Activated T-cell treated with anti-CD3 and anti-CD28 coated beads, Interleukin-2, amount 50 U/mL, for 72 hours (primary cell): ENCODE measurements around the gene INPP4A. TPM values are rescaled to one million over a fixed set of nuclear protein-coding genes. Genes with fewer than 3 reads are reported as not detected.
A peak's percentile ranks its signal among the peaks of the same experiment; 100 is the strongest.

Experiments used
- ATAC-seq, 2 donors: fragments of 150-1000 bp; cut with Tn5 transposase; replicated peaks in 1 of 2; 2 replicates each; pipeline ENCODE4 v1.10.0; 2021; ENCODE audit warnings: moderate library complexity in 2 of 2, mild to moderate bottlenecking in 1 of 2
- DNase-seq, 2 donors: peaks; one replicate each; pipeline ENCODE4 v3.0.0; 2021 to 2022; ENCODE audit warnings: mixed read lengths in 1 of 2
- H3K27ac Mint-ChIP-seq: one replicate; pipeline ENCODE4 v1.8.0; 2022; ENCODE audit warnings: mild to moderate bottlenecking, moderate library complexity, mixed read lengths
- H3K27me3 Mint-ChIP-seq: one replicate; pipeline ENCODE4 v1.8.0; 2022; ENCODE audit warnings: low read depth, mixed read lengths
- H3K36me3 Mint-ChIP-seq, 2 donors: one replicate each; pipeline ENCODE4 v1.8.0; 2022; ENCODE audit warnings: mixed read lengths in 2 of 2, mild to moderate bottlenecking in 1 of 2; ENCODE audit not compliant: insufficient read depth in 2 of 2
- H3K4me1 Mint-ChIP-seq: one replicate; pipeline ENCODE4 v1.8.0; 2022; ENCODE audit warnings: low read depth, mixed read lengths
- H3K4me3 Mint-ChIP-seq, 2 donors: one replicate each; pipeline ENCODE4 v1.8.0; 2022; ENCODE audit warnings: mild to moderate bottlenecking in 2 of 2, mixed read lengths in 2 of 2, moderate library complexity in 2 of 2
- H3K9me3 Mint-ChIP-seq, 2 donors: one replicate each; pipeline ENCODE4 v1.8.0; 2022; ENCODE audit warnings: mixed read lengths in 2 of 2
- total RNA-seq, 2 donors: library from RNA; stranded (reverse); gene quantifications; one replicate each; pipeline ENCODE4 v1.2.3, GENCODE V29; 2022

Gene INPP4A
- total RNA-seq, 2 donors from 2014 or later: 51.6 to 55.1 TPM

DNA sequence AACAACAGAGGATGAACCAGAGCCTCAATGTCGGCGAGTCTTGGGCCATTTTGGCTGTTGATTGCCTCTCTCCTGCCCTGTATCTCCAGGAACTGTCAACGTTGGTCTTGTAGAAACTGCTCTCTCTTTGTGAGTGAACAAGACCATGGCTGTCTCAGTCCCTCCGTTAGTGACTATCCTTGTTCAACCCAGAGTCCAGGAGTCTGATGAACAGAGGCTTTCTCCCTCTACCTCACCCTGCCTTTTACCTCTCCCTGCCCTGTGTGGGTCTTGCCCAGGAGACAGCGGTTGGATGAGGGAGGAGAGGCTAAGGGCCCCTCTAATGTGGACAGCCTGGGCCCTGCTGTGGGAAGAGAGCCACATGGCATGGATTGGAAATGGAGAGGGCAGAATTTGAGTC is 32.8 kb downstream of the INPP4A start:
- H3K27me3 Mint-ChIP-seq: no peaks in the 10 kb centered on the region
- peak overlapping the region; percentile 36 to 54 for H3K4me3 Mint-ChIP-seq
- H3K4me1 Mint-ChIP-seq: peaks cover 100% of the 10 kb centered on the region
- DNase-seq (no peak), ATAC-seq (no peak)
- peak overlapping the region; percentile 30 for H3K27ac Mint-ChIP-seq
- H3K36me3 Mint-ChIP-seq: peaks cover 0 to 2% of the 10 kb centered on the region in 2 donors
- H3K9me3 Mint-ChIP-seq: no peaks in the 10 kb centered on the region

DNA sequence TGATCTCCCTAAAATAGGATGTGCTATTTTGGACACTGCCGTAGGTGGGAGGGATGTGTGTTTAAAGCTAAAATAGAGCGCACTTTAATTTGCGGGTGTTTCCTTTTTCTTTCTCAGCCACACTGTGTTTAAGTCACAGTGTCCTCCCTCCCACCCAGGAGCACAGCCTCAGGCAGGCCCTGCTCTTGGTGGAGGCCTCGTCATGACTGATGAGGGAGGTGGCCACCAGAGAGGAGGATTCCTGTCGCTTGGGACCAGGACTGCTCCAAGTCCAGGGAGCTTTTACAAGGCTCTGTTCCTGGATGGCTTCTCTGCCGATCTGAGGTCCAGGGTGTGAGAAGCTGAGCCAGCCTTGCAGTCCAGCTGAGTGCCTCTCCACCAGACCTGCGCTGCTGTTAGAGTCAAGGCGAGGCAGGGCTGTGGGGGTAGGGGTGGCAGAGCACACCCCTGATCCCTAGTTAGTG is 33.5 kb downstream of the INPP4A start:
- ATAC-seq: no peak
- peak overlapping the region; percentile 60 to 78 for H3K4me3 Mint-ChIP-seq
- peaks cover 99% of the 10 kb centered on the region for H3K4me1 Mint-ChIP-seq
- H3K27me3 Mint-ChIP-seq: no peaks in the 10 kb centered on the region
- peak overlapping the region; percentile 30 for H3K27ac Mint-ChIP-seq
- H3K36me3 Mint-ChIP-seq: peaks cover 0 to 2% of the 10 kb centered on the region in 2 donors
- DNase-seq: no peak
- H3K9me3 Mint-ChIP-seq: no peaks in the 10 kb centered on the region

DNA sequence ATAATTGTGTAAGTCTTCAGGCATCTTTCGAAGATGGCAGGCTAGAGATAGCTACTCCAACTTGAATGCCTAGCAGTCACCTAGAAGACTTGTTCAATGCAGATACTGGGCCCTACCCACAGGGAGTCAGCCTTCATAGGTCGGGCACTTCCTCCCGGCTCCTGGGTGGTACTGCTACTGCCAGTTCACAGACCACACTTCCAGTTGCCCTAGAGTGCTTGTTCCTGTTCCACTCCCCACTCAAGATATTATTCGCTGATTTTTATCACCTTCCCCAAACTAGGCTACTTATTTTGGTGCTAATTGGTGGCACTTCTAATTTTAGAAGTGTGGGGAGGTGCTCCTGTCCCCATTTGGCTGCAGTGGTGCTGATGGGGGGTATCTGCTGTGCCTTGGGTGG is 34.2 kb downstream of the INPP4A start:
- ATAC-seq: no peak
- Mint-ChIP-seq H3K27ac (peak overlapping the region; percentile 74), H3K4me3 (peak overlapping the region; percentile 60 to 78), H3K9me3 (no peaks in the 10 kb centered on the region), H3K27me3 (no peaks in the 10 kb centered on the region), H3K36me3 (peaks cover 0 to 2% of the 10 kb centered on the region in 2 donors), H3K4me1 (peaks cover 99% of the 10 kb centered on the region)
- no peak for DNase-seq

DNA sequence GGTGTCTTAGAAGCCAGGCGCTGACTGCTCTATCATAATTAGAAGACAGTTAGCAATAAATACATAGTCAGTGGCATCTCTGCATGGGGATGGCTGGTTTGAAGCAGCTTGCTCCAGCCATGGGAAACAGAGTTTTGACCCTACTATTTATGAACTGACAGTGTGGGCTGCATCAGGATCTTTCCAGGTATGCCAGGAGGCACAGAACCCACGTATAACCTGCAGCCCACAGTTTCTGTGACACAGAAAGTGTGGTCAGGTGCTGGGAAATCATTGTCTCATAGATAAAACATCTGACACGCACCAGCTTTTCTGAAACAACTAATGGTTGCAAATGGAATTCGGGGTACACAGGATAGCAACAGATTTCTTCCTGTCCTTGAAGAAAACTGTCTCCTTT is 34.7 kb downstream of the INPP4A start:
- Mint-ChIP-seq H3K4me1 (peaks cover 99% of the 10 kb centered on the region), H3K36me3 (peaks cover 0 to 2% of the 10 kb centered on the region in 2 donors), H3K27me3 (no peaks in the 10 kb centered on the region), H3K4me3 (peak overlapping the region; percentile 60 to 78), H3K9me3 (no peaks in the 10 kb centered on the region), H3K27ac (peak overlapping the region; percentile 74)
- ATAC-seq (peak; percentile 2 to 10), DNase-seq (no peak)

DNA sequence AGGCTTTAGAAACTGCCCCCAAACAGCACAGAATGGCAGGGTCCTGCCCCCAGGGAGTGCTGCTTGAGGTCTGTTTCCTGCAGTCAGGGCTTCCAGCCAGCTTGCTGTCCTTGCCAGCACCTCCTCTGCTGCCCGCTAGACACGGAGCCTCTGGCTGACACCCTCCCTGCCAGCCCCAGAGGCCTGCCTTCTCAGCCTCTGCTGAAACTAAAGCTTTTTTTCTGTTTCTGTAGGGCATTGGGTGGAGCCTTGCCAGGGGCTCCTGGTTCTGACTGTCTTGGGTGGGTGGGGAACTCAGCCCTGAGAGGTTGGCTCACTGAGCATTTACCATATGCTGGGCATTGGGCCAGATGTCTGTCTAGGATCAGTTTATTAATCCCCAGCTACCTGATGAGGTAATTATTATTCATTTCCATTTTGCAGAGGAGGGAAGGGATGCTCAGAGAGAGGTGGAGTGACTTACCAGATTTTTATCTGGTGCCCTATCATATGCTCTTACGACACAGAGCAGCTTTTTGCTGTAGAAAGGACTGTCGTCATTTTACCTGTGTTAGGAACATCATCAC is 35.4 kb downstream of the INPP4A start:
- H3K36me3 Mint-ChIP-seq: peaks cover 0 to 2% of the 10 kb centered on the region in 2 donors
- H3K9me3 Mint-ChIP-seq: no peaks in the 10 kb centered on the region
- no peaks in the 10 kb centered on the region for H3K27me3 Mint-ChIP-seq
- peak; percentile 57 to 63 for DNase-seq
- H3K27ac Mint-ChIP-seq: peak overlapping the region; percentile 81
- H3K4me3 Mint-ChIP-seq: peak overlapping the region; percentile 60 to 78
- peak; percentile 62 to 72 for ATAC-seq
- H3K4me1 Mint-ChIP-seq: peaks cover 99% of the 10 kb centered on the region

DNA sequence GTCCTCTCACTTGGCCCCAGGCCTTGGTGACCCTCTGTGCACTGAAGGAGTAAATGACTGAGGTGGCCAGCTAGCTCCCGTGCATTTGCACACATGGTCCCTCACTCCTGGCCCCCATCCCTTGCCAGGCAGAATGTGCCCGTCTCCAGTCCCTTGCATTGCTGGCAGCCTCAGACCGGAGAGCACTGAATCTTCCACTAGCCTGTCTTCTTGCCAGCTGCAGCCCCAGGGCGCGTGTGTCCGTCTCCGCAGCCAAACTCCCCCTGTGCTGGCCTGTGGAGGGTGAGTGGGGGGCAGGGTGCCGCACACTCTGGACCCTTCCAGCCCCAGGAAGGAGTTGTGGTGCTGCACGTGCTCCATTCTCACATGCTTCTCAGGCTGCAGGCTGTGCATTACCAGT is 35.9 kb downstream of the INPP4A start:
- H3K27me3 Mint-ChIP-seq: no peaks in the 10 kb centered on the region
- ATAC-seq (no peak), DNase-seq (no peak)
- H3K4me3 Mint-ChIP-seq: peak overlapping the region; percentile 60 to 78
- no peaks in the 10 kb centered on the region for H3K9me3 Mint-ChIP-seq
- H3K36me3 Mint-ChIP-seq: peaks cover 0 to 2% of the 10 kb centered on the region in 2 donors
- peak overlapping the region; percentile 38 for H3K27ac Mint-ChIP-seq
- H3K4me1 Mint-ChIP-seq: peaks cover 99% of the 10 kb centered on the region

DNA sequence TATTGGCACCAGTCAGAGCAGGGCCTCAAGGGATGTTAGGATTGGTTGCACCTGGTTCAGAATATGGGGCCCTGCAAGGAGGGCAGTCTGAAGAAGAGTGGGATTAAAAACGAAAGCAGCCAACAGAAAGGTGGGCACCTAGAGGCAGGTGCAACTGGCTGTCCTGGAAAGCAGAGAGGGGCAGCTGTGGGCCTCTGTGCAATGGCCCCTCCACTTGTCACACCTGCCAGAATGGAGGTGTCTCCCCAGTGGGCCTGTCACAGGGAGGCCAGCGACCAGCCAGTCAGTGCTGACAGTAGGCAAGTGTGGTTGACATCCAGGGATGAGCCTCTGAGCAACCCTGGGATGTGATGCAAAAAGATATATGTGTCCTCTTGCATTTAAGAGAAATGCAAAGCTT is 37.7 kb downstream of the INPP4A start:
- peaks cover 99% of the 10 kb centered on the region for H3K4me1 Mint-ChIP-seq
- no peaks in the 10 kb centered on the region for H3K27me3 Mint-ChIP-seq
- H3K4me3 Mint-ChIP-seq: peak overlapping the region; percentile 8 to 54
- ATAC-seq (no peak), DNase-seq (no peak)
- H3K36me3 Mint-ChIP-seq: peaks cover 0 to 2% of the 10 kb centered on the region in 2 donors
- H3K9me3 Mint-ChIP-seq: no peaks in the 10 kb centered on the region
- H3K27ac Mint-ChIP-seq: no peak overlapping the region

DNA sequence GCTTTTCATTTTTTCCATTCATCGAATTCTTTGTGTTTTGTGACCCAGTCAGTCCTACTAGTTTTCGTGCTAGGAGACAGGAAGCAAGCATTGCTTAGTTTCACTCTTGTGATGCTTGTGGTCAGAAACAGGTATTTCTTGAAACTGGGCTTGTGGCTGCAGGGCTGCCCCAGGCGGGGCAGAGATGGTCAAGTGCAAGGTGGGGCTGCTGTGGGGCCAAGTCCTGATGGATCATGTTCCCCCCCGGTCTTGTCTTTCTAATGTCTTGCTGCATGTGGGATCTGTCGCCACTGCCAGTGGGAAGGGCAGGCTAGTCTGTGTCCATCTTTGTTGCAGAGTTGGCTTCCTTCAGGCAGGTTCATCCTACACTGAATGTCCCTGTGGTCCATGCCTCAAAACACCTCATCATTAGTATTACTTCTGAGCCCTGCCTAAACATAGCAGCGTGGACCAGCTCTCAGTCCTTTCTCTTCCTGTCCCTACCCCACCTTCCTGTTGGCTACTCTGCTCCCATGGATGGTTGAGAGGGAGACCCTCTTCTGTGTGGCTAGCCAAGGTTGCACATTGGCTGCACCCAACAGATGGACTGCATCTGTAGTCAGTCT is 38.7 kb downstream of the INPP4A start:
- peak in 1 of 2 donors; percentile 51 for DNase-seq
- ATAC-seq: peak; percentile 60 to 61
- Mint-ChIP-seq H3K27me3 (no peaks in the 10 kb centered on the region), H3K4me3 (peak overlapping the region; percentile 54 to 73), H3K27ac (peak overlapping the region; percentile 4), H3K9me3 (no peaks in the 10 kb centered on the region), H3K36me3 (no peaks in the 10 kb centered on the region), H3K4me1 (peaks cover 99% of the 10 kb centered on the region)

DNA sequence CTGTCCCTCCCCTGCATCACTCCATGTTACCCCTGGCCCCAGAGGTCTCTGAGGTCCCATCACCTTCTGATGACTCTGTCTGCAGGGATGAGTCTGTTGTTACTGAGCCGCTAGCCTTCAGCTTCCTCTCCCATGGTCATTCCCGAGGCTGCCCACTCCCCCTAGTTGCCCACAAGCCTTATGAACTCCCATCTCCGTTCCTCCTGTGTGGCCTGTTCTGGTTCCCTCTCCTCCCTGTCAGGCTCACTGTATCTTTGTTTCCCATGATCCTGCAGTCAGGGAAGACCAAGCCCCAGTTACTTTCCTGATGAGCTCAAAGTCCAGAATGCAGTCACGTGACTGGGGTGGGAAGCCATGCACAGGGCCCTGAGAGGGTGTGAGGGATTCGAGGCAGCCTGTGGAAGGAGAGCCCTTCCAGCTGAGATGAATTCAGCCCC is 39.5 kb downstream of the INPP4A start:
- H3K9me3 Mint-ChIP-seq: no peaks in the 10 kb centered on the region
- ATAC-seq (no peak), DNase-seq (no peak)
- peak overlapping the region; percentile 54 to 73 for H3K4me3 Mint-ChIP-seq
- no peaks in the 10 kb centered on the region for H3K36me3 Mint-ChIP-seq
- H3K27me3 Mint-ChIP-seq: no peaks in the 10 kb centered on the region
- H3K27ac Mint-ChIP-seq: peak overlapping the region; percentile 34
- peaks cover 99% of the 10 kb centered on the region for H3K4me1 Mint-ChIP-seq

DNA sequence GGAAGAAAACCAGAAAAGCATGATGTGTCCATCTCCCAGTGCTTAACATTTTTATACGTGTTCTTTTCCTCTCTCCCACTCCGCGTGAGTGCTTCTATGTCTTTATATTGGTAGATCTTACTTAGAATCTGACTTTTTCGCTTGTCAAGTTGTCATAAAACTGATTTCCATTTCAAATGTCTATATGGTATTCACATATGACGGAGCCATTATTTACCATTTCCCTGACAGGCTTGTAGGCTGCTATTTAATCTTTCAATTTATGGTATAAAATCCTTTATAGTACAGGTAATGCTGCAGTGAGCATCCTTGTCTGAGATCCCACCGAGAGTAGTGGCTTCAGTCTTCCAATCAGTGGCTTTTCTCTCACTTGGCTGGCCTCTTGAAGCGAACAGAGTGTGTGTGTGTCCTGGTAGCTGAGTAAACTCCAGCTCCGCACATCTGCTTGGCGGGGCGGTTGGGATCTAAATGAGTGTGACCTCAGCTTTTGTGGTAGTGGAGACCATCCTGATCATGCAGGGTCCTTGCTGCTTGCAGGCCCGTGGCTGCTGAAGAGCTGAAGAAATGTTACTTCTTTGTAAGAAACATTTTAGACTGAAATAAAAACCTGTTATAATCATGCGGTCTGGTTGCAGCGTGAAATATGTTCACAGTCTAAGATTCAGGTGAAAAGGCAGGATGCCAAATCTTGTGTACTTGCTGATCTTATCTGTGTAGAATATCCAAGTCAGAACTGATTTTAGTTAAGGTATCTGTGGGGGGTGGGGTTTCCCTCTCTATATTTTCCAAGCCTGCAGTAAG is 40.2 kb downstream of the INPP4A start:
- ATAC-seq (peak; percentile 32 to 38), DNase-seq (peak in 1 of 2 donors; percentile 49)
- H3K36me3 Mint-ChIP-seq: no peaks in the 10 kb centered on the region
- H3K4me1 Mint-ChIP-seq: peaks cover 96% of the 10 kb centered on the region
- H3K4me3 Mint-ChIP-seq: peak overlapping the region; percentile 54 to 73
- H3K27me3 Mint-ChIP-seq: no peaks in the 10 kb centered on the region
- H3K9me3 Mint-ChIP-seq: no peaks in the 10 kb centered on the region
- peak overlapping the region; percentile 69 for H3K27ac Mint-ChIP-seq

DNA sequence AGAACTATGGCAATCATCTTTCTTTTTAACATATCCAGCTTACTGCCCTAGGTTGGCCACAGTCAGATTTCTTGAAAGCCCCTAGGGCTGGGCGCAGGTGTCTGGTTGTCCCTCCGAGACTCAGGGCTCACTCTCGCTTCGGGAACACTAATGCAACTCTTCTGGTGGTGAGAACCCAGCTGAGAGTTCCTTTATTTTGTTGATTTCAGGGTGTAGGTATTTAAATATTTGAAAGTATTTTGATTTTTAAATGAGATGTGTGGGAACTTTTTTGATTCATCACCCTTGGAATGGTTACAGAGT is 40.7 kb downstream of the INPP4A start:
- Mint-ChIP-seq H3K27me3 (no peaks in the 10 kb centered on the region), H3K27ac (peak overlapping the region; percentile 27), H3K36me3 (no peaks in the 10 kb centered on the region), H3K4me1 (peaks cover 96% of the 10 kb centered on the region), H3K4me3 (peak overlapping the region; percentile 54 to 73), H3K9me3 (no peaks in the 10 kb centered on the region)
- DNase-seq (no peak), ATAC-seq (no peak)

DNA sequence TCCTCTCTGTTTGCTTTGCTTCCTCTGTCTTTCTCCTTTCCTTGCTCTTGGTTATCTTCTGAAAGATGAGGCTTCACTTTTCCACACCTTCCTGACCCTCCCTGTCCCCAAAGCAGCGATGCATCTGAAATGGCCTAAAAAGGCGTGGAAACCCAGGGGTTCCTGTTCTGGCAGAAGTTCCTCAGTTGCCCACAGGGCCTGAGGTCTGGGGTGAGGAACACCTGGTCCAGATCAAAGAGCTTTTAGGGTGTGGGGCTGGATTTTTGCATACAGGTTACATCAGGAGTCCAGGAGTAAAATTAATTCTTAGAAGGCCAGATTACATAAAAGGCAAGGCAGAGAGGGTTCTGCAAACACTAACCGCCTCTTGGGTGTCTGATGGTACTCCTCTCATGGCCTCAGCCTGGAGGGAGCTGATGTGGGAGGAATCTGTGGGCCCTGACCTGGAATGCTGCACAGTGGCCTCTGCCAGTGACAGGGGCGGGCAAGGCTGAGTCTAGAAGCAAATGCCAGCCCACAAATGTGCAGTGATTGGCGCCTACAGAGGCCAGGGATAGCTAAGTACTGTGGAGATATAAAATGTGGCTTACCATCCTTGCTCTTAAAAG is 41.8 kb downstream of the INPP4A start:
- H3K27ac Mint-ChIP-seq: peak overlapping the region; percentile 24

More for the DNA sequence above, 41.8 kb downstream of the INPP4A start:
- no peaks in the 10 kb centered on the region for H3K27me3 Mint-ChIP-seq
- H3K36me3 Mint-ChIP-seq: no peaks in the 10 kb centered on the region
- DNase-seq (no peak), ATAC-seq (no peak)
- peaks cover 93% of the 10 kb centered on the region for H3K4me1 Mint-ChIP-seq
- peak overlapping the region in 1 of 2 donors; percentile 23 for H3K4me3 Mint-ChIP-seq
- H3K9me3 Mint-ChIP-seq: no peaks in the 10 kb centered on the region
